Stimulated activated CD8-positive, alpha-beta memory T cell treated with anti-CD3 and anti-CD28 coated beads, Interleukin-12 subunit alpha, Interleukin-12 subunit beta, amount 100 ng/mL, for 24 hours (primary cell): ENCODE results near the gene TLE6.
"Not testable (repeated sequence)": the region's sequence is repeated elsewhere in the genome, so short reads cannot be mapped to it uniquely, and the experiment has no call there.

Source experiments
- DNase-seq: peaks from one replicate; pipeline ENCODE4 v3.0.0-alpha.2; 2020; ENCODE audit errors: extremely low read depth

Gene TLE6

GRCh38 chr19:3003046-3003445 is 25.7 kb downstream of the TLE6 start:
- no peak for DNase-seq

GRCh38 chr19:3004522-3004921 is 27.2 kb downstream of the TLE6 start:
- DNase-seq: no peak

- DNase-seq: no peak
Measured at GRCh38 chr19:3005345-3005744, 28.0 kb downstream of the TLE6 start.

GRCh38 chr19:3006075-3006767 is 28.9 kb downstream of the TLE6 start:
- no peak for DNase-seq

GRCh38 chr19:3007975-3008374 is 30.6 kb downstream of the TLE6 start:
- DNase-seq: no peak

GRCh38 chr19:3008994-3009393 is 31.6 kb downstream of the TLE6 start:
- no peak for DNase-seq

GRCh38 chr19:3010871-3011270 is 33.5 kb downstream of the TLE6 start:
- DNase-seq: no peak

GRCh38 chr19:3012059-3012458 is 34.7 kb downstream of the TLE6 start:
- DNase-seq: not testable (repeated sequence)

GRCh38 chr19:3012621-3013262 is 35.4 kb downstream of the TLE6 start:
- no peak for DNase-seq

- DNase-seq: no peak
Measured at GRCh38 chr19:3013263-3013725, 35.9 kb downstream of the TLE6 start.

GRCh38 chr19:3014135-3014534 is 36.8 kb downstream of the TLE6 start:
- DNase-seq: no peak

GRCh38 chr19:3015126-3016057 is 38.0 kb downstream of the TLE6 start:
- no peak for DNase-seq

GRCh38 chr19:3017923-3018322 is 40.6 kb downstream of the TLE6 start:
- DNase-seq: no peak

GRCh38 chr19:3019211-3019854 is 42.0 kb downstream of the TLE6 start:
- no peak for DNase-seq

- DNase-seq: no peak
Measured at GRCh38 chr19:3020321-3020960, 43.1 kb downstream of the TLE6 start.

GRCh38 chr19:3024509-3024869 is 47.1 kb downstream of the TLE6 start:
- no peak for DNase-seq

GRCh38 chr19:3024870-3025548 is 47.6 kb downstream of the TLE6 start:
- no peak for DNase-seq

GRCh38 chr19:3025549-3025886 is 48.2 kb downstream of the TLE6 start:
- no peak for DNase-seq

- DNase-seq: no peak
Measured at GRCh38 chr19:3026768-3027167, 49.4 kb downstream of the TLE6 start.

GRCh38 chr19:3027292-3027691 is 49.9 kb downstream of the TLE6 start:
- DNase-seq: no peak

- DNase-seq: no peak
Measured at GRCh38 chr19:3027981-3028304, 50.6 kb downstream of the TLE6 start.
